ENCODE data around the gene SPEG.

Gene SPEG

DNA sequence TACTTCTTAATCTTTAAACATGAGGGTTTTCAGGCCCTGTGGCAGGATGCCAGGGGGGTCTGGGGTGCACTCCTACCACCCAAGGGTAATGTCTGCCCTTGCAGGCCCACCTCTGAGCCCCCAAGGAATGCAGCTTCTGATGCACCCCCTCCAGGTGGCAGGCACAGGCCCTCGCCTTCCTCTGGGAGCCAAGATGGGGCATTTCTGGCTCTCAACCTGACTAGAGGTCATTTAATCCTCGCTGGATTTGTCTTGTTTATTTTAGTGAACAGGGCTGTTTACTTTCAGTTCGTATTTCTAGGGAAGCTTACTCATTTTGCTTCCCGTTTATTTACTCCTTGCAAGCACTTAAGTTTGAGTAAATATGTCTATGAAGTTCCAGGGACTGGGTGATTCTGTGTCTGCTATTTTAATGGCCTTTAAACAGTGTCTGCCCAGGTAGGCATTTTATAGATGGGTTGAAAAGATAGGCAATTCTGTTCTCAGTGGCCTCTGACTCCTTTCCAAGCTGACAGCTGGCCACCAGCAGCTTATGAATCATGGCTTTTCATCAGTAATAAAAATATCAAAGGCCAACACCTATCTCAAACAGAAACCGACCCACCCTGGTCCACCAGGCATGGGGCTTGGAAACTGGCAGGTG lies 35.8 kb upstream of the SPEG start (continued):
- no peak for TF ChIP-seq POU6F1 (CRISPR knock-in tag; IDR thresholded peaks at IDR 0.05; ENCODE audit: borderline replicate concordance, low read depth)

DNA sequence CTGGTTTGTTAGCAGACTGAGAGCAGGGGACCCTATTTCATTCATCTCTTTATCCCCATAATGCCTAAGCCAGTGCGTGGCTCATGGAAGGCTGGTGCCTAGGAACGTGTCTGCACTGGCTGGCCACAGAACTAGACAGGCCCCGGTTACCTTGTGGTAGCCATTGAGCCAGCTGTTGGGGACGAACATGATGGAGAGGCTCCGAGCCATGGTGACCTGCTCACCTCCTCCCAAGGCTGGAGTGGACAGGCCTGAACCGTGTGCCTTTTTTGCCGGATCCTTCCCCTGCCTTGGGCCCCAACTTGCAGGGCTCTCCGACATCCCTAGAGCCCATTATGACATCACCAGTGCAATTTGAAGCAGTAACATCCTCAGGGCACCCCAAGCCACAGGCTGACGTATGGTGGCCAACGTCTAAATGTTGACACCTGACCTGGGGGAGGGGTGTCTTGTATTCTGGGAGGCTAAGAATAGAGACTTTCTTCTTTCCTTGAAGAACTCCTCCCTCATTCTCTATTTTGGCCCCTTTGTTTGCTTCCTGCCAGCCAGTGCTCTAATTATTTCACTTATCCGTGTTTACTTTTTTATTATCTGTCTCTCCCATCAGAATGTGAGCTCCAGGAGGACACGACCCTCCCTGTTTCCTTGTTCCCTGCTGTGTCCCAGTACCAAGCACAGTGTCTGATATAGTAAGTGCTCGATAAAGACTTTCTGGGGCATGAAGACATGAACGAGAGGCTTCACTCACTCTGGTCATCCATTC lies 34.7 kb upstream of the SPEG start:
- TF ChIP-seq ISL1 (CRISPR knock-in tag; IDR thresholded peaks at IDR 0.05) (no peak), ARNTL (CRISPR knock-in tag; IDR thresholded peaks at IDR 0.05; ENCODE audit: borderline replicate concordance, low read depth) (no peak), ZFP3 (CRISPR knock-in tag; IDR thresholded peaks at IDR 0.05) (no peak), POU6F1 (CRISPR knock-in tag; IDR thresholded peaks at IDR 0.05; ENCODE audit: borderline replicate concordance, low read depth) (no peak), ESRRG (CRISPR knock-in tag; IDR thresholded peaks at IDR 0.05) (no peak), ZFP30 (CRISPR knock-in tag; IDR thresholded peaks at IDR 0.05) (no peak), CSDC2 (CRISPR knock-in tag; IDR thresholded peaks at IDR 0.05) (no peak), TSHZ2 (CRISPR knock-in tag; IDR thresholded peaks at IDR 0.05) (no peak), TOX (CRISPR knock-in tag; IDR thresholded peaks at IDR 0.05; ENCODE audit: borderline replicate concordance) (no peak), SNAI2 (CRISPR knock-in tag; IDR thresholded peaks at IDR 0.05) (no peak), PATZ1 (CRISPR knock-in tag; IDR thresholded peaks at IDR 0.05; ENCODE audit: borderline replicate concordance) (no peak), TCF4 (CRISPR knock-in tag; IDR thresholded peaks at IDR 0.05; ENCODE audit: borderline replicate concordance) (no peak), ZNF8 (CRISPR knock-in tag; IDR thresholded peaks at IDR 0.05) (no peak), BACH2 (CRISPR knock-in tag; IDR thresholded peaks at IDR 0.05; ENCODE audit: borderline replicate concordance) (no peak), RARB (CRISPR knock-in tag; IDR thresholded peaks at IDR 0.05) (no peak), ZNF565 (CRISPR knock-in tag; conservative IDR thresholded peaks at IDR 0.05; ENCODE audit: low read depth) (no peak), PPARA (CRISPR knock-in tag; IDR thresholded peaks at IDR 0.05; ENCODE audit: borderline replicate concordance) (no peak), OSR1 (CRISPR knock-in tag; IDR thresholded peaks at IDR 0.05) (no peak)
- TF ChIP-seq, protein P1, sequence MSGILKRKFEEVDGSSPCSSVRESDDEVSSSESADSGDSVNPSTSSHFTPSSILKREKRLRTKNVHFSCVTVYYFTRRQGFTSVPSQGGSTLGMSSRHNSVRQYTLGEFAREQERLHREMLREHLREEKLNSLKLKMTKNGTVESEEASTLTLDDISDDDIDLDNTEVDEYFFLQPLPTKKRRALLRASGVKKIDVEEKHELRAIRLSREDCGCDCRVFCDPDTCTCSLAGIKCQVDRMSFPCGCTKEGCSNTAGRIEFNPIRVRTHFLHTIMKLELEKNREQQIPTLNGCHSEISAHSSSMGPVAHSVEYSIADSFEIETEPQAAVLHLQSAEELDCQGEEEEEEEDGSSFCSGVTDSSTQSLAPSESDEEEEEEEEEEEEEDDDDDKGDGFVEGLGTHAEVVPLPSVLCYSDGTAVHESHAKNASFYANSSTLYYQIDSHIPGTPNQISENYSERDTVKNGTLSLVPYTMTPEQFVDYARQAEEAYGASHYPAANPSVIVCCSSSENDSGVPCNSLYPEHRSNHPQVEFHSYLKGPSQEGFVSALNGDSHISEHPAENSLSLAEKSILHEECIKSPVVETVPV (CRISPR knock-in tag; IDR thresholded peaks at IDR 0.05): no peak
- TF ChIP-seq, protein P2, sequence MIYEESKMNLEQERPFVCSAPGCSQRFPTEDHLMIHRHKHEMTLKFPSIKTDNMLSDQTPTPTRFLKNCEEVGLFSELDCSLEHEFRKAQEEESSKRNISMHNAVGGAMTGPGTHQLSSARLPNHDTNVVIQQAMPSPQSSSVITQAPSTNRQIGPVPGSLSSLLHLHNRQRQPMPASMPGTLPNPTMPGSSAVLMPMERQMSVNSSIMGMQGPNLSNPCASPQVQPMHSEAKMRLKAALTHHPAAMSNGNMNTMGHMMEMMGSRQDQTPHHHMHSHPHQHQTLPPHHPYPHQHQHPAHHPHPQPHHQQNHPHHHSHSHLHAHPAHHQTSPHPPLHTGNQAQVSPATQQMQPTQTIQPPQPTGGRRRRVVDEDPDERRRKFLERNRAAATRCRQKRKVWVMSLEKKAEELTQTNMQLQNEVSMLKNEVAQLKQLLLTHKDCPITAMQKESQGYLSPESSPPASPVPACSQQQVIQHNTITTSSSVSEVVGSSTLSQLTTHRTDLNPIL (CRISPR knock-in tag; IDR thresholded peaks at IDR 0.05; ENCODE audit: low read depth): no peak
- ATAC-seq: no peak

Data from SK-N-SH treated with all-trans-retinoic acid at 6 μM for 48 hours (cell line).